B cell (primary cell): ENCODE measurements around the gene TSPAN9. TPM values are rescaled to one million over a fixed set of nuclear protein-coding genes. Genes with fewer than 3 reads are reported as not detected.

Source experiments
- ATAC-seq: fragments of 200-7000 bp; cut with Tn5 transposase; one replicate; pipeline ENCODE4 v1.10.0; 2021; ENCODE audit warnings: low read depth, mild to moderate bottlenecking, moderate number of reproducible peaks, moderate library complexity
- CTCF ChIA-PET: fragments of 350-600 bp; sonication (Branson Sonifier 250); formaldehyde crosslinking; loops from one replicate; lab custom pipeline; 2021; ENCODE audit warnings: antibody characterized with exemption, inconsistent platforms; lab: Charles Lee
- POLR2A ChIA-PET: fragments of 350-600 bp; sonication (Branson Sonifier 250); formaldehyde crosslinking; loops from one replicate; lab custom pipeline; 2021; ENCODE audit warnings: antibody characterized with exemption; lab: Charles Lee
- DNase-seq: peaks from one replicate; pipeline ENCODE4 v3.0.0; 2013
- H2AFZ ChIP-seq: 2 replicates; pipeline ENCODE4 v1.6.1; 2012; ENCODE audit warnings: mild to moderate bottlenecking, low read depth, low read length; ENCODE audit not compliant: insufficient read depth, poor library complexity, severe bottlenecking
- H3K27ac ChIP-seq, 2 donors: 1 replicate in 1 of 2; 2 replicates in 1 of 2; pipeline ENCODE4 v1.5.1; 2012 to 2013; ENCODE audit warnings: low read length in 2 of 2, mild to moderate bottlenecking in 2 of 2, moderate library complexity in 1 of 2
- H3K27me3 ChIP-seq, 4 experiments: fragments of 200-600 bp in 1 of 4; sonication (generic) in 1 of 4; replicated peaks in 1 of 4; 1 replicate in 2 of 4; 2 replicates in 2 of 4; pipeline versions ENCODE4 v1.6.1 to v1.7.0; 2013 to 2016; ENCODE audit warnings: low read length in 3 of 4, mild to moderate bottlenecking in 2 of 4, mixed read lengths in 1 of 4, moderate library complexity in 1 of 4; ENCODE audit not compliant: insufficient read depth in 4 of 4, control insufficient read depth in 3 of 4; ENCODE audit errors: control extremely low read depth in 1 of 4
- H3K36me3 ChIP-seq, 2 experiments: replicated peaks in 1 of 2; 1 replicate in 1 of 2; 2 replicates in 1 of 2; pipeline versions ENCODE4 v1.6.1 to v1.7.1; 2013; ENCODE audit warnings: low read length in 1 of 2; ENCODE audit not compliant: insufficient read depth in 2 of 2, control insufficient read depth in 1 of 2; ENCODE audit errors: control extremely low read depth in 1 of 2, extremely low read depth in 1 of 2
- H3K4me1 ChIP-seq, 2 donors: fragments of 200-600 bp in 1 of 2; sonication (generic) in 1 of 2; 1 replicate in 1 of 2; 2 replicates in 1 of 2; pipeline versions ENCODE4 v1.5.1 to v1.6.1; 2013 to 2017; ENCODE audit warnings: low read length in 2 of 2; ENCODE audit not compliant: control insufficient read depth in 2 of 2, insufficient read depth in 2 of 2
- H3K4me2 ChIP-seq: replicated peaks from 2 replicates; pipeline ENCODE3; 2012; ENCODE audit warnings: mild to moderate bottlenecking, low read depth, low read length; ENCODE audit not compliant: poor library complexity, severe bottlenecking
- H3K4me3 ChIP-seq, 5 experiments: fragments of 200-600 bp in 1 of 5; sonication (generic) in 1 of 5; 1 replicate in 3 of 5; 2 replicates in 2 of 5; pipeline versions ENCODE4 v1.5.1 to v1.7.0; 2011 to 2016; ENCODE audit warnings: low read length in 4 of 5, mild to moderate bottlenecking in 4 of 5, low read depth in 2 of 5, control low read depth in 1 of 5, moderate library complexity in 1 of 5; ENCODE audit not compliant: insufficient read depth in 1 of 5; ENCODE audit errors: control extremely low read depth in 1 of 5, extremely low read depth in 1 of 5
- H3K79me2 ChIP-seq: fragments of 200-600 bp; sonication (generic); one replicate; pipeline ENCODE4 v1.6.0; 2016; ENCODE audit warnings: low read length; ENCODE audit not compliant: control insufficient read depth, insufficient read depth
- H3K9ac ChIP-seq: fragments of 200-600 bp; sonication (generic); 2 replicates; pipeline ENCODE4 v1.6.1; 2017; ENCODE audit warnings: mild to moderate bottlenecking, low read length, moderate library complexity
- H3K9me3 ChIP-seq, 3 donors: one replicate each; pipeline versions ENCODE4 v1.6.1 to v1.7.1; 2013; ENCODE audit warnings: low read length in 2 of 3; ENCODE audit not compliant: control insufficient read depth in 2 of 3, insufficient read depth in 1 of 3; ENCODE audit errors: control extremely low read depth in 1 of 3
- H4K20me1 ChIP-seq: 2 replicates; pipeline ENCODE4 v1.6.0; 2012; ENCODE audit warnings: mild to moderate bottlenecking, low read length; ENCODE audit not compliant: insufficient read depth, control insufficient read depth, poor library complexity, severe bottlenecking
- H3K27ac Mint-ChIP-seq: one replicate; pipeline ENCODE4 v1.8.0; 2021; ENCODE audit warnings: mixed read lengths
- H3K27me3 Mint-ChIP-seq: one replicate; pipeline ENCODE4 v1.8.0; 2021; ENCODE audit warnings: mixed read lengths
- H3K4me1 Mint-ChIP-seq: one replicate; pipeline ENCODE4 v1.8.0; 2021; ENCODE audit warnings: mixed read lengths
- H3K4me3 Mint-ChIP-seq: one replicate; pipeline ENCODE4 v1.8.0; 2021; ENCODE audit warnings: mixed read lengths
- H3K9me3 Mint-ChIP-seq: one replicate; pipeline ENCODE4 v1.8.0; 2022; ENCODE audit warnings: mixed read lengths; ENCODE audit not compliant: insufficient read depth
- EZH2 ChIP-seq: IDR thresholded peaks from 2 replicates; pipeline ENCODE4 v1.6.1; 2012; ENCODE audit warnings: borderline replicate concordance, low read depth, mild to moderate bottlenecking, moderate library complexity, low read length; ENCODE audit not compliant: insufficient read depth, poor library complexity, severe bottlenecking
- WGBS: methylation state at CpG from one replicate; pipeline ENCODE4 v1.1.5; 2013; ENCODE audit warnings: missing lambda C conversion rate; ENCODE audit not compliant: insufficient coverage; 5-methylcytosine and 5-hydroxymethylcytosine counted together
- intact Hi-C: fragments of 100-400 bp; cut with micrococcal nuclease; formaldehyde crosslinking; loops from one replicate; pipeline ENCODE4 v1.10.0; 2022
- polyA plus RNA-seq: library from polyadenylated mRNA; depleted of rRNA; stranded (reverse); fragments of >200 nt; gene quantifications from 2 replicates; pipeline ENCODE4 v1.2.3, GENCODE V29; 2012
- total RNA-seq, 2 donors: library from RNA; stranded (reverse); fragments of 120-200 nt in 1 of 2; gene quantifications; 1 replicate in 1 of 2; 2 replicates in 1 of 2; pipeline versions ENCODE4 v1.2.3 to v1.2.4, GENCODE V29; 2013 to 2022
- TF ChIP-seq, protein P1 (sequence below): fragments of 200-600 bp; IDR thresholded peaks from one replicate; pipeline ENCODE4 v1.8.0; 2022; ENCODE audit warnings: antibody characterized with exemption, mild to moderate bottlenecking

The TSPAN9 gene
- total and polyA plus RNA-seq, 2 donors (not counting 1 experiment from before 2014, with no cell fraction given) = 0.15 to 0.37 TPM

DNA sequence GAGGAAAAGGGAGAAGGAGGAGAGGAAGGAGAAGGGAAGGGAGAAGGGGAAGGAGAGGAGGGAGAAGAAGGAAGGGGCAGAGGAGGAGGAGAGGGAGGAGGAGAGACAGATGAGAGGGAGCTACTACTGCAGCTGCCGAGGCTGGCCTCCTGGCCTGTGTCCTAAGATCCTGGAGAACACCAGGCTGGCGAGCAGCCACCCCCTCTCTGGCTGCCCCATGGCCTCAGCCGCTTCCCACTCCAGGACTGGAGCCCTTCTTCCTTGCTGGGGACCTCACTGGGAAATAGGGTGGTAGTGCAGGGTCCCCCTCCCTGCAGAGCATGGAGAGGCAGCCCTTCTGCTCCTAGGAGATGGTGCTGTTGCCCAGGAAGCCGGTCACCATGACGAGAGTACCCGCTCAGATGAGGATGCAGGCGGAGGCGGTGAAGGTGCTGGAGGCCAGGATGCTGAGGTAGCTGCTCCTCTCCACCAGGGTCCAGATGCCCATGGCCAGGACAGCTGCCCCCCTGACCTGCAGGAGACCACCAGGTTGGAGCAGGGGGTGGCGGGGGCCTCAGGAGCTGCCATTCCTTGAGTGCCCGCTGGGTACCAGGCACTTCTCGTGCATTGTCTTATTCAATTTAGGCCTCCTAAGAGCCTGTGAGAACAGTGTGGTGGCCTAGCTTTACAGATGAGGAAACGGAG, 246.0 kb downstream of the TSPAN9 start:
- H3K27me3 ChIP-seq = no peaks in the 10 kb centered on the region
- H3K27ac Mint-ChIP-seq = no peak overlapping the region
- no peaks in the 10 kb centered on the region for H3K4me1 ChIP-seq
- intact Hi-C loops = no loop called here
- H3K27ac ChIP-seq = no peak overlapping the region
- ChIA-PET POLR2A (no interaction called here), CTCF (no interaction called here)
- H3K27me3 Mint-ChIP-seq = peaks cover 15% of the 10 kb centered on the region
- no peaks in the 10 kb centered on the region for H3K9me3 ChIP-seq
- no peaks in the 10 kb centered on the region for H3K79me2 ChIP-seq
- H3K4me1 Mint-ChIP-seq = no peaks in the 10 kb centered on the region
- H3K9me3 Mint-ChIP-seq = no peaks in the 10 kb centered on the region
- TF ChIP-seq, protein P1, sequence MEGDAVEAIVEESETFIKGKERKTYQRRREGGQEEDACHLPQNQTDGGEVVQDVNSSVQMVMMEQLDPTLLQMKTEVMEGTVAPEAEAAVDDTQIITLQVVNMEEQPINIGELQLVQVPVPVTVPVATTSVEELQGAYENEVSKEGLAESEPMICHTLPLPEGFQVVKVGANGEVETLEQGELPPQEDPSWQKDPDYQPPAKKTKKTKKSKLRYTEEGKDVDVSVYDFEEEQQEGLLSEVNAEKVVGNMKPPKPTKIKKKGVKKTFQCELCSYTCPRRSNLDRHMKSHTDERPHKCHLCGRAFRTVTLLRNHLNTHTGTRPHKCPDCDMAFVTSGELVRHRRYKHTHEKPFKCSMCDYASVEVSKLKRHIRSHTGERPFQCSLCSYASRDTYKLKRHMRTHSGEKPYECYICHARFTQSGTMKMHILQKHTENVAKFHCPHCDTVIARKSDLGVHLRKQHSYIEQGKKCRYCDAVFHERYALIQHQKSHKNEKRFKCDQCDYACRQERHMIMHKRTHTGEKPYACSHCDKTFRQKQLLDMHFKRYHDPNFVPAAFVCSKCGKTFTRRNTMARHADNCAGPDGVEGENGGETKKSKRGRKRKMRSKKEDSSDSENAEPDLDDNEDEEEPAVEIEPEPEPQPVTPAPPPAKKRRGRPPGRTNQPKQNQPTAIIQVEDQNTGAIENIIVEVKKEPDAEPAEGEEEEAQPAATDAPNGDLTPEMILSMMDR = no peak
- no peak for TF ChIP-seq EZH2
- no peaks in the 10 kb centered on the region for H3K36me3 ChIP-seq
- H4K20me1 ChIP-seq = no peaks in the 10 kb centered on the region
- H2AFZ ChIP-seq = no peak overlapping the region
- WGBS = 90% methylated on average over 12 of the region's 12 CpGs
- H3K9ac ChIP-seq = no peak overlapping the region
- ATAC-seq (no peak), DNase-seq (no peak)
- H3K4me3 Mint-ChIP-seq = no peak overlapping the region
- H3K4me3 ChIP-seq = no peak overlapping the region
- H3K4me2 ChIP-seq = no peak overlapping the region

DNA sequence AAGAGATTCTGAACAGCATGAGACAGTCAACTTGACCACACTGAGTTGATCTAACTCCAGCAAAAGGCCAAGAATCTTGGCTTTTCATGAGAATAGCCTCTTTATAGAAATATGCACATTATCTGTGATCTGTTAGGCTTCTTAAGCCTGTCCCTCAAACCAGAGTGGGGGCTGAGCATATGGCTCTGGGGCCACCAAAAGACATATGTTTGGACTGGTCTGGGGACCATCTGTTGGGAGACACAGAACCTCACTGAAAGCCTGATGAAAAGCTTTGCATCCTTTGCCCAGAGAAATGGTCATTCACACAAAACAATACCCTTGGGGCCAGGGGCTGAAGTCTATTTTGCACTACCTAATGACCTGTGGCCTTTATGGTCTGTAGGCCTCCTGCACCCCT, 248.6 kb downstream of the TSPAN9 start:
- no peaks in the 10 kb centered on the region for H4K20me1 ChIP-seq
- H3K27ac Mint-ChIP-seq = no peak overlapping the region
- intact Hi-C loops = no loop called here
- H2AFZ ChIP-seq = no peak overlapping the region
- no peaks in the 10 kb centered on the region for H3K36me3 ChIP-seq
- no peaks in the 10 kb centered on the region for H3K4me1 ChIP-seq
- no peaks in the 10 kb centered on the region for H3K27me3 ChIP-seq
- peaks cover 9% of the 10 kb centered on the region for H3K27me3 Mint-ChIP-seq
- H3K9ac ChIP-seq = no peak overlapping the region
- no peak overlapping the region for H3K4me3 Mint-ChIP-seq
- CTCF ChIA-PET = interaction anchor here (2.7 kb wide), 1 partner anchor 26 kb away, joined by 11 read pairs; no protein-coding TSS in a partner anchor
- H3K9me3 Mint-ChIP-seq = no peaks in the 10 kb centered on the region
- H3K4me3 ChIP-seq = no peak overlapping the region
- H3K9me3 ChIP-seq = no peaks in the 10 kb centered on the region
- no peak overlapping the region for H3K27ac ChIP-seq
- H3K4me1 Mint-ChIP-seq = no peaks in the 10 kb centered on the region
- POLR2A ChIA-PET = no interaction called here
- no peak for ATAC-seq
- DNase-seq = no peak
- H3K79me2 ChIP-seq = no peaks in the 10 kb centered on the region
- TF ChIP-seq EZH2 = no peak
- H3K4me2 ChIP-seq = no peak overlapping the region
